Islet of Langerhans (tissue), 1 donor: Measurements from ENCODE around the gene MUC13.

Experiments
- FAIRE-seq: peaks from one replicate; lab custom pipeline; 2011; peaks lifted over from hg19 to GRCh38; lab: Jason Lieb, UNC

The MUC13 gene

GRCh38 chr3:124873226-124873625 lies 61.3 kb downstream of the MUC13 start:
- no peak for FAIRE-seq

GRCh38 chr3:124867511-124867910 lies 67.0 kb downstream of the MUC13 start:
- no peak for FAIRE-seq

- no peak for FAIRE-seq
These were observed 72.5 kb downstream of the MUC13 start for GRCh38 chr3:124862006-124862405.

- no peak for FAIRE-seq
These were observed 73.5 kb downstream of the MUC13 start for GRCh38 chr3:124861041-124861440.

GRCh38 chr3:124860599-124860998 lies 74.0 kb downstream of the MUC13 start:
- no peak for FAIRE-seq

GRCh38 chr3:124859025-124859424 lies 75.5 kb downstream of the MUC13 start:
- FAIRE-seq = no peak

- no peak for FAIRE-seq
These were observed 76.3 kb downstream of the MUC13 start for GRCh38 chr3:124858275-124858674.

GRCh38 chr3:124856677-124857076 lies 77.9 kb downstream of the MUC13 start:
- FAIRE-seq = no peak
